GM13976 (cell line): Measurements from ENCODE around the gene ZMYND11.
"Not testable (repeated sequence)": the region's sequence is repeated elsewhere in the genome, so short reads cannot be mapped to it uniquely, and the experiment has no call there.

Experiments used
- DNase-seq: peaks from one replicate; pipeline ENCODE4 v3.0.0; 2012; ENCODE audit warnings: low spot score
- in situ Hi-C: fragments of 300-500 bp; cut with MboI; formaldehyde crosslinking; loops from one replicate; pipeline ENCODE4 v1.12.0; 2022; ENCODE audit warnings: low sequenced_read_pairs, mixed read lengths, inconsistent platforms; ENCODE audit not compliant: unreplicated experiment
- TF ChIP-seq, protein P1 (sequence below): IDR thresholded peaks from 2 replicates; pipeline ENCODE4 v1.5.1; 2012; ENCODE audit warnings: borderline replicate concordance, mild to moderate bottlenecking; ENCODE audit not compliant: insufficient read depth; ENCODE audit errors: extremely low read depth, missing control alignments, control extremely low read depth

ZMYND11 gene

DNA sequence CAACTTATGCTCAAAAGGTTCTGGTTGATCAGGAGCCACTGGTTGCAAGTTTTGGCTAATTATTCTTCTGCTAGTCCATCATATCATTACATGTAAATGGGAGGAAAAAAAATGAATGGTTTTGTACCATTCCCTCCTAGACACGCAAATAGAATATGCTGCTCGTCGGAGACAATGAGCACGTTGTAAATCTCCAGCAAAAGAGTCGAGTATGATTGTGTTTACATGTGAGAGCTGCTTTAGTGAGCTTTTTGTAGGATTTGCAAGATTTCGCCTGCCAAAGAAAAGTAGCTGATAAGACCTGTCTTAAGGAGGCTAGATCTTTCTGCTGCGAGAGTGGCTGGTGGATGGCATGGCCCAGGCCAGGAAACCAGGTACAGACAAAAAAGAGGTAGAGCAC, 109.0 kb downstream of the ZMYND11 start:
- in situ Hi-C loops = no loop called here
- TF ChIP-seq, protein P1, sequence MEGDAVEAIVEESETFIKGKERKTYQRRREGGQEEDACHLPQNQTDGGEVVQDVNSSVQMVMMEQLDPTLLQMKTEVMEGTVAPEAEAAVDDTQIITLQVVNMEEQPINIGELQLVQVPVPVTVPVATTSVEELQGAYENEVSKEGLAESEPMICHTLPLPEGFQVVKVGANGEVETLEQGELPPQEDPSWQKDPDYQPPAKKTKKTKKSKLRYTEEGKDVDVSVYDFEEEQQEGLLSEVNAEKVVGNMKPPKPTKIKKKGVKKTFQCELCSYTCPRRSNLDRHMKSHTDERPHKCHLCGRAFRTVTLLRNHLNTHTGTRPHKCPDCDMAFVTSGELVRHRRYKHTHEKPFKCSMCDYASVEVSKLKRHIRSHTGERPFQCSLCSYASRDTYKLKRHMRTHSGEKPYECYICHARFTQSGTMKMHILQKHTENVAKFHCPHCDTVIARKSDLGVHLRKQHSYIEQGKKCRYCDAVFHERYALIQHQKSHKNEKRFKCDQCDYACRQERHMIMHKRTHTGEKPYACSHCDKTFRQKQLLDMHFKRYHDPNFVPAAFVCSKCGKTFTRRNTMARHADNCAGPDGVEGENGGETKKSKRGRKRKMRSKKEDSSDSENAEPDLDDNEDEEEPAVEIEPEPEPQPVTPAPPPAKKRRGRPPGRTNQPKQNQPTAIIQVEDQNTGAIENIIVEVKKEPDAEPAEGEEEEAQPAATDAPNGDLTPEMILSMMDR = no peak
- DNase-seq = no peak

DNA sequence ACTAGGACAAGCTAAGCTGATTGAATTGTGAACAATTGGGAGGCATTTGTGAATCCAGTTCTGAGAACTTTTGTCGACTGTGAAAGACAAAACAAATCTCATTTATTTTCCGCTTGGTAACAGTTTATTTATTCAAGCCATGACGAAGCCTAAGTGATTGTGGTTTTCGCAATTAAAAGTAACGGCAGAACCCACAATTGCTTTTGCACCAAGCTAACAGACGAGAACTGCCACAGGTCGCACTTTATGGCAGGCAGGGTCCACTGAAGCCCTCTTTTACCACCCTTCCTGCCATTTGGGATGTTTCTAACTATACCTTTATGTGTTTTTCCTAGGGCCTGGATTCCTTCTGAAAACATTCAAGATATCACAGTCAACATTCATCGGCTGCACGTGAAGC, 111.2 kb downstream of the ZMYND11 start:
- in situ Hi-C loops = no loop called here
- TF ChIP-seq, protein P1 = no peak
- DNase-seq = no peak

DNA sequence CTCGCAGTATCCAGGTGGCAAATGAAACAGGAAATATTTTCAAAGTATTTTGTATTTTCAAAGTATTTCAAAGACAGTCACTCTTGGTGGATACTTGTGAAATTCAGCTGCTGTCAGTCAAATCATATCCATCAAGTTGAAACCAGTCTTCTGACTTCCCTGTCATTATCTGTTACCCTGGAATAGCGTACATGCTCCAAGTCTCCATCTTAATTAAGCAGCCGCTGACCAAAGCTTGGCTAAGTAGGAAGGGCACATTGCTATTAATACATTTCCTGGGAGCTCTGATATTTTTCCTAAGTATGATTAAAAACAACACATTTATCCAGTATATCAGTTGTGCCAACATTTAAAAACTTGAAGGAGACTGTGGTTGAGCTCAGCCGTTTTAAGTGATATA, 112.2 kb downstream of the ZMYND11 start:
- TF ChIP-seq, protein P1 = no peak
- in situ Hi-C loops = no loop called here

DNA sequence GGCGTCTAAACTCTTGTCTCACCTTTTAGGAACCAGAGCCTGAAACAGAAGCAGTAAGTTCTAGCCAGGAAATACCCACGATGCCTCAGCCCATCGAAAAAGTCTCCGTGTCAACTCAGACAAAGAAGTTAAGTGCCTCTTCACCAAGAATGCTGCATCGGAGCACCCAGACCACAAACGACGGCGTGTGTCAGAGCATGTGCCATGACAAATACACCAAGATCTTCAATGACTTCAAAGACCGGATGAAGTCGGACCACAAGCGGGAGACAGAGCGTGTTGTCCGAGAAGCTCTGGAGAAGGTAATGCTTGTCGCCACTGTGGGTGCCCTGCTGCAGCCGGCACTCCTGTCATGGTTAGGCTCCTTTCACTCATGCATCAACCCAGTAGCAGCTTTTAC, 113.1 kb downstream of the ZMYND11 start:
- in situ Hi-C loops = no loop called here
- no peak for DNase-seq
- TF ChIP-seq, protein P1 = no peak

More for the DNA sequence above, 112.2 kb downstream of the ZMYND11 start:
- no peak for DNase-seq

DNA sequence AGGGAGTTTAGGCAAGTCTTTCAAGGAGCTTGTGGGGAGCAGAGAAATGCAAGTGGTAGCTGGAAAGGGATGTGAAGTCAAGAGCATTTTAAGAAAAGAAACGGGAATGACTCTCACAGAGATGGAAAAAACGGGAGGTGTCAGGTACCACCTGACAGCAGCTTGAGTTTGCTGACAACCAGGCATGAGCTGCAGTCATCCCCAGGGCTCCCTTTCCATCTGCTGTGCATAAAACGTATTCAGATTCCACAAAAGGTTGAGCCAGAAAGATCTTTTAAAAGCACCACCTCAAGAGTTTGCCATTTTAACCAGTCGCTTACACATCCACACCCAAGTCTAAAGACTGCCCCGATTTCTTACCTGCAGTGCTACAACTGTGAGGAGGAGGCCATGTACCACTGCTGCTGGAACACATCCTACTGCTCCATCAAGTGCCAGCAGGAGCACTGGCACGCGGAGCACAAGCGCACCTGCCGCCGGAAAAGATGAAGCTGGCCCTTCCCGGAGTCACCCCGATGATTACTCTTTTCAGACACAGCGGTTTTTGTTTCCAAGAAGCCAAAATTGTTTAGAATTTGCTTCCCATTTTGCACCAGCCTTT, 116.8 kb downstream of the ZMYND11 start:
- DNase-seq = no peak
- TF ChIP-seq, protein P1 = no peak
- in situ Hi-C loops = no loop called here

DNA sequence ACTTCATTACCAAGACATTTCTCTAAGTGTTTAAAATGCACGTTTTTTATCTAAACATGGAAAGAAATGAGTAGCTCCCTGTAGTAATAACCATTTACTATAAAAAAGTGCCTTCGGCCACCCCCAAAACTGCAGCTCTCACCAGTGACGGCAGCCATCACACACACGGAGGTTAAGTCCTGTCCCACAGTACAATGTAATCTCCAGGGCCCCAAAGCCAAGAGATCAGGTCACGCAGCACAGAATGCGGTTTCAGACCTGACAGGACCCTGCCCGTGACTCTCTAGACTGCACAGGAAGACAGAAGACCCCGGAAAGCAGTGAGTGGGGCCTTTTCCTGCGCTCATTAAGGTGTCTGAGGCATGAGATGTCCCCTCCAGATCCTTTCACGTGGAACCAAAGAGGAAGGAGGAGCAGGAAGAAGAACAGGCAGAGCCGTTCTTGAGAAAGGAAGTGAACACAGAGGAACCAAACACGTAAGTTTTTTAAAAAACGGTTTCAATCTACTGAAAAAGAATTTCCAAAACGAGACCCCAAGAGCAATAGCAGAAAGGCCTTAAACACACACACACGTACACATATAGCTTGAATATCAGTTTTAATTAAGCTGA, 125.7 kb downstream of the ZMYND11 start:
- TF ChIP-seq, protein P1 = no peak
- in situ Hi-C loops = no loop called here
- DNase-seq = no peak

DNA sequence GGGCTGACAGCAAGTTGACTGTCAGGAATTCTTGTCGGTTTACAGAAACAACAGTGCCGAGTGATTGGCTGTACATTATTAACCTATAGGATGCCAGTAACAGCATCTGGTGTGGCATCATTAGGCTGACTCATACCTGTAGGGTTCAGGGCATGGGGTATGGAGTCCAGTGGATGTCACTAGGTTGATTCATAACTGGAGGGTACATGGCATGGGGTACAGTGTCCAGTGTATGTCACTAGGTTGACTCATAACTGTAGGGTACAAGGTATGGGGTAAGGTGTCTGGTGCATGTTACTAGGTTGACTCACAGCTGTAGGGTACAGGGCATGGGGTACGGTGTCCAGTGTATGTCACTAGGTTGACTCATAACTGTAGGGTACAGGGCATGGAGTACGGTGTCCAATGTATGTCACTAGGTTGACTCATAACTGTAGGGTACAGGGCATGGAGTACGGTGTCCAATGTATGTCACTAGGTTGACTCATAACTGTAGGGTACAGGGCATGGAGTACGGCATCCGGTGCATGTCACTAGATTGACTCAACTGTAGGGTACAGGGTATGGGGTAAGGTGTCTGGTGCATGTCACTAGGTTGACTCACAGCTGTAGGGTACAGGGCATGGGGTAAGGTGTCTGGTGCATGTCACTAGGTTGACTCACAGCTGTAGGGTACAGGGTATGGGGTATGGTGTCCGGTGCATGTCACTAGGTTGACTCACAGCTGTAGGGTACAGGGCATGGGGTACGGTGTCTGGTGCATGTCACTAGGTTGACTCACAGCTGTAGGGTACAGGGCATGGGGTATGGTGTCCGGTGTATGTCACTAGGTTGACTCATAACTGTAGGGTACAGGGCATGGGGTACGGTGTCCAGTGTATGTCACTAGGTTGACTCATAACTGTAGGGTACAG, 129.2 kb downstream of the ZMYND11 start:
- DNase-seq, in situ Hi-C loops: not testable (repeated sequence)

DNA sequence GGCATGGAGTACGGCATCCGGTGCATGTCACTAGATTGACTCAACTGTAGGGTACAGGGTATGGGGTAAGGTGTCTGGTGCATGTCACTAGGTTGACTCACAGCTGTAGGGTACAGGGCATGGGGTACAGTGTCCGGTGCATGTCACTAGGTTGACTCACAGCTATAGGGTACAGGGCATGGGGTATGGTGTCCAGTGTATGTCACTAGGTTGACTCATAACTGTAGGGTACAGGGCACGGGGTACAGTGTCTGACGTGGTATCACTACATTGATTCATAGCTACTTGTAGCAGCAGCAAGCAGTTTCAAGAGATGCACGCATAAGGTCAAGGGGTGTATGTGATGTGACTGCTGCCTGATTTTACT, 129.8 kb downstream of the ZMYND11 start:
- DNase-seq, in situ Hi-C loops: not testable (repeated sequence)

DNA sequence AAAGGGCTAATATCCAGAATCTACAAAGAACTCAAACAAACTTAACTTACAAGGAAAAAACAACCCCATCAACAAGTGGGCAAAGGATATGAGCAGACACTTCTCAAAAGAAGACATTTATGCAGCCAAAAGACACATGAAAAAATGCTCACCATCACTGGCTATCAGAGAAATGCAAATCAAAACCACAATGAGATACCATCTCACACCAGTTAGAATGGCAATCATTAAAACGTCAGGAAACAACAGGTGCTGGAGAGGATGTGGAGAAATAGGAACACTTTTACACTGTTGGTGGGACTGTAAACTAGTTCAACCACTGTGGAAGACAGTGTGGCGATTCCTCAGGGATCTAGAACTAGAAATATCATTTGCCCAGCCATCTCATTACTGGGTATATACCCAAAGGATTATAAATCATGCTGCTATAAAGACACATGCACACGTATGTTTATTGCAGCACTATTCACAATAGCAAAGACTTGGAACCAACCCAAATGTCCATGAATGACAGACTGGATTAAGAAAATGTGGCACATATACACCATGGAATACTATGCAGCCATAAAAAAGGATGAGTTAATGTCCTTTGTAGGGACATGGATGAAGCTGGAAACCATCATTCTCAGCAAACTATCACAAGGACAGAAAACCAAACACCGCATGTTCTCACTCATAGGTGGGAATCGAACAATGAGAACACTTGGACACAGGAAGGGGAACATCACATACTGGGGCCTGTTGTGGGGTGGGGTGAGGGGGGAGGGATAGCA, 130.7 kb downstream of the ZMYND11 start:
- in situ Hi-C loops, DNase-seq: not testable (repeated sequence)
